K562 (cell line): ENCODE results near the gene POLD1. TPM values are rescaled to one million over a fixed set of nuclear protein-coding genes. Genes with fewer than 3 reads are reported as not detected.

ENCODE experiments used
- ADNP ChIP-seq: fragments of 200-800 bp; sonication (Bioruptor generic); IDR thresholded peaks from 2 replicates; pipeline ENCODE4 v1.6.1; 2016; ENCODE audit warnings: missing genetic modification characterization, missing compliant biosample characterization
- CBX5 ChIP-seq: IDR thresholded peaks from 2 replicates; pipeline ENCODE4 v1.6.1; 2014; ENCODE audit warnings: low read depth, borderline replicate concordance
- CUX1 ChIP-seq: fragments of 200-800 bp; sonication (Bioruptor generic); IDR thresholded peaks from 2 replicates; pipeline ENCODE4 v1.6.1; 2016; ENCODE audit warnings: missing genetic modification characterization, missing compliant biosample characterization
- DLX4 ChIP-seq: fragments of 250-450 bp; sonication (Bioruptor Pico); IDR thresholded peaks from 2 replicates; pipeline ENCODE4 v1.6.1; 2021; ENCODE audit warnings: mild to moderate bottlenecking
- MTA3 ChIP-seq: fragments of 450-650 bp; formaldehyde crosslinking; IDR thresholded peaks from 2 replicates; pipeline ENCODE4 v1.6.1; 2017; ENCODE audit warnings: mild to moderate bottlenecking, borderline replicate concordance
- POLR2B ChIP-seq: fragments of 450-650 bp; IDR thresholded peaks from 2 replicates; pipeline ENCODE4 v1.6.1; 2018; ENCODE audit warnings: low read depth; ENCODE audit not compliant: partially characterized antibody
- SREBF2 ChIP-seq: sonication (generic); formaldehyde crosslinking; IDR thresholded peaks from 2 replicates; pipeline ENCODE4 v1.4.0; 2020; ENCODE audit warnings: mild to moderate bottlenecking, missing genetic modification reagents
- SRF ChIP-seq, 2 experiments: fragments of 250-450, 450-650 bp in 1 of 2; sonication (Bioruptor Pico) in 1 of 2; sonication (generic) in 1 of 2; formaldehyde crosslinking; IDR thresholded peaks; 2 replicates each; pipeline versions ENCODE4 v1.5.0 to v1.5.1; 2020 to 2022; ENCODE audit warnings: mild to moderate bottlenecking in 1 of 2, missing genetic modification reagents in 1 of 2
- SUPT5H ChIP-seq: fragments of 450-650 bp; IDR thresholded peaks from 2 replicates; pipeline ENCODE4 v1.6.1; 2016
- USF1 ChIP-seq: sonication (generic); formaldehyde crosslinking; IDR thresholded peaks from 2 replicates; pipeline ENCODE4 v1.9.0; 2022; ENCODE audit warnings: mild to moderate bottlenecking, missing genetic modification reagents
- ZBTB17 ChIP-seq: fragments of 450-650 bp; formaldehyde crosslinking; IDR thresholded peaks from 2 replicates; pipeline ENCODE4 v1.4.0; 2020; ENCODE audit warnings: mild to moderate bottlenecking
- ZFX ChIP-seq: sonication (generic); formaldehyde crosslinking; IDR thresholded peaks from 2 replicates; pipeline ENCODE4 v1.8.0; 2022; ENCODE audit warnings: mild to moderate bottlenecking, missing genetic modification reagents, moderate library complexity
- ZNF143 ChIP-seq: sonication (generic); formaldehyde crosslinking; IDR thresholded peaks from 2 replicates; pipeline ENCODE4 v1.9.0; 2022; ENCODE audit warnings: mild to moderate bottlenecking, missing genetic modification reagents
- ZNF512 ChIP-seq: IDR thresholded peaks from 2 replicates; pipeline ENCODE4 v1.6.1; 2016; ENCODE audit warnings: missing genetic modification characterization, missing compliant biosample characterization
- ZNF76 ChIP-seq: fragments of 250-450 bp; sonication (Bioruptor Pico); IDR thresholded peaks from 2 replicates; pipeline ENCODE4 v1.4.0; 2020; ENCODE audit warnings: mild to moderate bottlenecking, moderate library complexity, borderline replicate concordance
- ZNF766 ChIP-seq: fragments of 200-800 bp; sonication (Bioruptor generic); conservative IDR thresholded peaks from 2 replicates; pipeline ENCODE4 v1.6.1; 2016; ENCODE audit warnings: missing genetic modification characterization, missing compliant biosample characterization
- polyA plus RNA-seq, 8 experiments: library from polyadenylated mRNA; depleted of rRNA in 4 of 8; stranded (reverse) in 5 of 8; unstranded in 3 of 8; fragments of >200 nt; fragmentation: Nextera tagmentation in 2 of 8; fragmentation: Illumina TruSeq in 1 of 8; extraction: Ambion mirVana in 2 of 8; extraction: Trizol in 1 of 8; gene quantifications; 2 replicates each; pipeline versions ENCODE4 v1.2.1 to v1.2.3, GENCODE V29; 2011 to 2014; ENCODE audit warnings: inconsistent platforms in 1 of 8, missing spikeins in 1 of 8
- total RNA-seq, 7 experiments: library from RNA; depleted of rRNA in 6 of 7; stranded (reverse); fragments of >200 nt in 6 of 7; fragmentation: Illumina TruSeq in 2 of 7; extraction: Trizol in 2 of 7; gene quantifications; 2 replicates each; pipeline versions ENCODE4 v1.2.1 to v1.2.3, GENCODE V29; 2011 to 2021; ENCODE audit warnings: low replicate concordance in 1 of 7

POLD1 gene
- total and polyA plus RNA-seq, 9 of the 15 experiments (the other 6 are each of a cell fraction or from before 2014, with no cell fraction given), result 1.3 to 312 (median 47.8) TPM

GRCh38 chr19:50416034-50416977 lies 32.2 kb downstream of the POLD1 start (continued):
- TF ChIP-seq USF1 (peak; percentile 9; the same call in 1 of the 2 replicates), ZFX (CRISPR knock-in tag) (peak; percentile 19; the same call in 1 of the 2 replicates), ZNF766 (CRISPR knock-in tag) (no peak), POLR2B (peak; percentile 33), SREBF2 (no peak), SUPT5H (0 out of 2 replicates have a peak, but pooled peaks have one; percentile 40), ZBTB17 (no peak), ADNP (tag) (no peak), CBX5 (no peak), DLX4 (CRISPR knock-in tag) (no peak), ZNF512 (tag) (no peak), MTA3 (no peak), CUX1 (no peak), ZNF143 (CRISPR knock-in tag) (no peak), ZNF76 (CRISPR knock-in tag) (no peak), SRF (CRISPR knock-in tag; IDR thresholded peaks at IDR 0.05) (no peak)
